ENCODE results near the gene C6orf118. TPM values are rescaled to one million over a fixed set of nuclear protein-coding genes. Genes with fewer than 3 reads are reported as not detected.

C6orf118 gene
- total RNA-seq, 2 experiments from 2014 or later, result not detected

- ChIA-PET POLR2A (no interaction called here), CTCF (no interaction called here)
- intact Hi-C loops (cut with DNase I, micrococcal nuclease), result no loop called here
- H3K9me3 ChIP-seq (ENCODE audit: control insufficient read depth in 1 of 2, insufficient read depth in 1 of 2, low read length in 2 of 2), result peaks cover 8 to 11% of the 10 kb centered on the region in 2 experiments
- Mint-ChIP-seq H3K27ac (no peak overlapping the region), H3K27me3 (peaks cover 4% of the 10 kb centered on the region), H3K9me3 (peaks cover 6% of the 10 kb centered on the region), H3K4me1 (ENCODE audit: low read depth) (no peaks in the 10 kb centered on the region), H3K4me3 (no peak overlapping the region), H3K36me3 (ENCODE audit: low read depth) (no peaks in the 10 kb centered on the region)
- TF ChIP-seq CTCF (IDR thresholded peaks at IDR 0.05), result no peak
- no peak overlapping the region for H3K27ac ChIP-seq (ENCODE audit: low read depth in 1 of 2, low read length in 2 of 2)
- no peak overlapping the region for H3K4me3 ChIP-seq (ENCODE audit: low read length)
- no peak for DNase-seq
- H3K4me1 ChIP-seq (ENCODE audit: insufficient read depth, low read length), result no peaks in the 10 kb centered on the region
- H3K27me3 ChIP-seq (ENCODE audit: control insufficient read depth in 1 of 2, insufficient read depth in 2 of 2, low read length in 2 of 2), result no peaks in the 10 kb centered on the region
- ATAC-seq (ENCODE audit: poor library complexity), result no peak
- no peaks in the 10 kb centered on the region for H3K36me3 ChIP-seq (ENCODE audit: insufficient read depth, low read length)
These were observed 8.3 kb upstream of the C6orf118 start for GRCh38 chr6:165317723-165318122.

- CTCF ChIA-PET, result no interaction called here
- Histone ChIP-seq H3K27me3 (ENCODE audit: control insufficient read depth in 1 of 2, insufficient read depth in 2 of 2, low read length in 2 of 2) (no peaks in the 10 kb centered on the region), H3K27ac (ENCODE audit: low read depth in 1 of 2, low read length in 2 of 2) (no peak overlapping the region), H3K9me3 (ENCODE audit: control insufficient read depth in 1 of 2, insufficient read depth in 1 of 2, low read length in 2 of 2) (peaks cover 0 to 20% of the 10 kb centered on the region in 2 experiments), H3K4me1 (ENCODE audit: insufficient read depth, low read length) (no peaks in the 10 kb centered on the region), H3K36me3 (ENCODE audit: insufficient read depth, low read length) (no peaks in the 10 kb centered on the region), H3K4me3 (ENCODE audit: low read length) (no peak overlapping the region)
- POLR2A ChIA-PET, result no interaction called here
- Mint-ChIP-seq H3K9me3 (peaks cover 4% of the 10 kb centered on the region), H3K27ac (no peak overlapping the region), H3K36me3 (ENCODE audit: low read depth) (no peaks in the 10 kb centered on the region), H3K27me3 (no peaks in the 10 kb centered on the region), H3K4me3 (no peak overlapping the region), H3K4me1 (ENCODE audit: low read depth) (peaks cover 12% of the 10 kb centered on the region)
- DNase-seq, result no peak
- ATAC-seq (ENCODE audit: poor library complexity), result no peak
- intact Hi-C loops (cut with DNase I, micrococcal nuclease), result no loop called here
- no peak for TF ChIP-seq CTCF (IDR thresholded peaks at IDR 0.05)
These were observed 2.5 kb downstream of the C6orf118 start for GRCh38 chr6:165306955-165307354.

- no peaks in the 10 kb centered on the region for H3K27me3 Mint-ChIP-seq
- Histone ChIP-seq H3K36me3 (ENCODE audit: insufficient read depth, low read length) (no peaks in the 10 kb centered on the region), H3K4me3 (ENCODE audit: low read length) (no peak overlapping the region), H3K27ac (ENCODE audit: low read depth in 1 of 2, low read length in 2 of 2) (no peak overlapping the region), H3K4me1 (ENCODE audit: insufficient read depth, low read length) (no peaks in the 10 kb centered on the region), H3K27me3 (ENCODE audit: control insufficient read depth in 1 of 2, insufficient read depth in 2 of 2, low read length in 2 of 2) (no peaks in the 10 kb centered on the region), H3K9me3 (ENCODE audit: control insufficient read depth in 1 of 2, insufficient read depth in 1 of 2, low read length in 2 of 2) (peaks cover 0 to 23% of the 10 kb centered on the region in 2 experiments)
- ChIA-PET CTCF (no interaction called here), POLR2A (no interaction called here)
- H3K4me3 Mint-ChIP-seq, result no peak overlapping the region
- DNase-seq, result no peak
- H3K9me3 Mint-ChIP-seq, result peaks cover 7% of the 10 kb centered on the region
- intact Hi-C loops (cut with DNase I, micrococcal nuclease), result no loop called here
- no peak for TF ChIP-seq CTCF (IDR thresholded peaks at IDR 0.05)
- ATAC-seq (ENCODE audit: poor library complexity), result no peak
- no peaks in the 10 kb centered on the region for H3K4me1 Mint-ChIP-seq (ENCODE audit: low read depth)
- no peak overlapping the region for H3K27ac Mint-ChIP-seq
- H3K36me3 Mint-ChIP-seq (ENCODE audit: low read depth), result no peaks in the 10 kb centered on the region
These were observed 7.8 kb downstream of the C6orf118 start for GRCh38 chr6:165301372-165302246.
